Esophagus muscularis mucosa (tissue), 4 donors: ENCODE data around the gene RAB8A. TPM values are rescaled to one million over a fixed set of nuclear protein-coding genes. Genes with fewer than 3 reads are reported as not detected.

Source experiments
- DNase-seq: peaks from one replicate; pipeline ENCODE4 v3.0.0-alpha.2; 2017; ENCODE audit errors: extremely low spot score
- H3K27ac ChIP-seq, 4 donors: fragments of 200-600 bp; sonication (generic); replicated peaks in 1 of 4; 1 replicate in 3 of 4; 2 replicates in 1 of 4; pipeline ENCODE4 v1.5.1; 2016 to 2019; ENCODE audit warnings: mild to moderate bottlenecking in 1 of 4
- H3K27me3 ChIP-seq, 4 donors: fragments of 200-600 bp; sonication (generic); one replicate each; pipeline versions ENCODE4 v1.5.1 to v1.6.0; 2016 to 2019
- H3K36me3 ChIP-seq, 4 donors: fragments of 200-600 bp; sonication (generic); one replicate each; pipeline ENCODE4 v1.5.1; 2016 to 2019
- H3K4me1 ChIP-seq, 4 donors: fragments of 200-600 bp; sonication (generic); one replicate each; pipeline ENCODE4 v1.5.1; 2016 to 2019
- H3K4me3 ChIP-seq, 4 donors: fragments of 200-600 bp; sonication (generic); 1 replicate in 2 of 4; 2 replicates in 2 of 4; pipeline ENCODE4 v1.5.1; 2016 to 2019; ENCODE audit warnings: mild to moderate bottlenecking in 4 of 4, moderate library complexity in 1 of 4
- H3K9me3 ChIP-seq, 4 donors: fragments of 200-600 bp; sonication (generic); 1 replicate in 3 of 4; 2 replicates in 1 of 4; pipeline ENCODE4 v1.5.1; 2016 to 2019
- EP300 ChIP-seq: sonication (generic); formaldehyde crosslinking; IDR thresholded peaks from one replicate; pipeline ENCODE4 v1.6.1; 2017; ENCODE audit warnings: antibody characterized with exemption
- POLR2A ChIP-seq: fragments of 450-650 bp; IDR thresholded peaks from one replicate; pipeline ENCODE4 v1.6.1; 2017; ENCODE audit warnings: antibody characterized with exemption, moderate library complexity, mild to moderate bottlenecking, low read depth
- POLR2AphosphoS5 ChIP-seq, 2 donors: sonication (generic); formaldehyde crosslinking; IDR thresholded peaks; one replicate each; pipeline ENCODE4 v1.6.1; 2017; ENCODE audit warnings: antibody characterized with exemption in 2 of 2
- WGBS: methylation state at CpG from one replicate; pipeline ENCODE4 v1.1.5; 2018; 5-methylcytosine and 5-hydroxymethylcytosine counted together
- intact Hi-C: fragments of 100-400 bp; cut with DNase I; formaldehyde crosslinking; loops from one replicate; pipeline ENCODE4 v1.15.1; 2023
- total RNA-seq, 4 donors: library from RNA; depleted of rRNA; stranded (reverse); fragments of >200 nt; gene quantifications; one replicate each; pipeline versions ENCODE4 v1.1.0 to v1.2.1, GENCODE V29; 2016
- TF ChIP-seq, protein P1 (sequence below), 3 experiments: fragments of 200-600 bp in 2 of 3; fragments of 450-650 bp in 1 of 3; sonication (generic) in 2 of 3; IDR thresholded peaks; one replicate each; pipeline ENCODE4 v1.5.1; 2017 to 2019; ENCODE audit warnings: antibody characterized with exemption in 3 of 3, mild to moderate bottlenecking in 2 of 3, moderate library complexity in 1 of 3

RAB8A gene
- total RNA-seq, 4 donors from 2014 or later: 37.9 to 56.4 (median 42.9) TPM

DNA sequence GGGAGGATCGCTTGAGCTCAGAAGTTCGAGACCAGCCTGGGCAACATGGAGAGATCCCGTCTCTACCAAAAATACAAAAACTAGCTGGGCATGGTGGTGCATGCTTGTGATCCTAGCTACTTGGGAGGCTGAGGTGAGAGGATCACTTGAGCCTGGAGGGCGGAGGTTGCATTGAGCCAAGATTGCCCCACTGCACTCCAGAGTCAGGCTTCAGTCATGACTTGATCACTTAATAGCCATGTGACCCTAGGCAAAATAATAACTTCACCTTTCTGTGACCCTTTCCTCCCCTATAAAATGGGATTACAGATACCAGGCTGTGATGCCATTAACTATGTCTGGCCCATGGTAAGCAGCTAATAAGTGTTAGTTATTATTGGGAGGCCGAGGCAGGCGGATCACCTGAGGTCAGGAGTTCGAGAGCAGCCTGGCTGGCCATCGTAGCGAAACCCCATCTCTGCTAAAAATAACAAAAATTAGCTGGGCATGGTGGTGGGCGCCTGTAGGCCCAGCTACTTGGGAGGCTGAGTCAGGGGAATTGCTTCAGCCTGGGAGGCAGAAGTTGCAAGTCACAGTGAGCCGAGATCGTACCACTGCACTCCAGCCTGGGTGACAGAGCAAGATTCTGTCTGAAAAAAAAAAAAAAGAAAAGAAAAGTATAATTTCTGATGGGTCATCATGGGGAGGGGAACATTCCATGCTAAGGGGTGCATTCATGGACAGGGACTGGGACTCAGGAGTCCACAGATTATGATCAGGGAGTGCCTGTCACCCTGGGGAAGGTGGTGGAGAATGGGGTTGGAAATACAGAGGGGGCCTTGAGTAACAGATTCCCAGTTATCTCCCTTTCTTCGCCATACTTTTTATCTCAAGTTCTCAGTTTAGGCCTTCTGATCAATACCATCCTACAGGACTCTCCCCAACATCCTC is 19.9 kb upstream of the RAB8A start:
- peaks cover 14 to 88% (median 83%) of the 10 kb centered on the region in 4 donors for H3K4me1 ChIP-seq

DNA sequence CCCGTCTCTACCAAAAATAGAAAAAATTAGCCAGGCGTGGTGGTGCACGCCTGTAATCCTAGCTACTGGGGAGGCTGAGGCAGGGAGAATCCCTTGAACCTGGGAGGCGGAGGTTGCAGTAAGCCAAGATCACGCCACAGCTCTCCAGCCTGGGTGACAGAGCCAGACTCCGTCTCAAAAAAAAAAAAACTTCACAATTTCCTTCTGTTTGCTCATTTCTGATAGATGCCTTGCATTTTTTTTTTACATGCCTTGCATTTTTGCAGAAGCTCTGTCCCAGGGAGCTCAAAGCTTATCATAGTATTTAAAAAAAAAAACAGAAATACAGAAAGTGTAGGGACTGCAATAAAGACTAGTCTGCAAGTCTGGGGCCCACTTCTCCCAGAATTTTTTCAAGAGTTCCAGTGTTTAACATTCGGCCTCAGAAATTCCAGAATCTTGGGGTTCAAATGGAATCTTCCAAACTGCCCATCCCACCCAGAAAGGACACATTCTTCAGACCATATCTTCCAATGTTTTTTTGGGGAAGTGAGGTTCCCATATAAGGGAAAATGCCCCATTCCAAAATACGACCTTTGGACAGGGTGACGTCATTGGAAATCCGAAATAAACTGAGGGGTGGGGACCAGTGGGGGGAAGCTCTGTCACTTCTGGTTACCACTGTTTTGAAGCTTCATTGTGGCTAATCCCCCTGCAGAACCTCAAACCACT is 17.2 kb upstream of the RAB8A start:
- DNase-seq: no peak
- Histone ChIP-seq H3K36me3 (peaks cover 80 to 100% (median 99%) of the 10 kb centered on the region in 4 donors), H3K4me1 (peaks cover 0 to 73% (median 69%) of the 10 kb centered on the region in 4 donors), H3K4me3 (no peak overlapping the region), H3K27me3 (no peaks in the 10 kb centered on the region), H3K9me3 (no peaks in the 10 kb centered on the region), H3K27ac (peak overlapping the region; percentile 64 to 100 (median 98))
- intact Hi-C loops: no loop called here
- TF ChIP-seq, protein P1, sequence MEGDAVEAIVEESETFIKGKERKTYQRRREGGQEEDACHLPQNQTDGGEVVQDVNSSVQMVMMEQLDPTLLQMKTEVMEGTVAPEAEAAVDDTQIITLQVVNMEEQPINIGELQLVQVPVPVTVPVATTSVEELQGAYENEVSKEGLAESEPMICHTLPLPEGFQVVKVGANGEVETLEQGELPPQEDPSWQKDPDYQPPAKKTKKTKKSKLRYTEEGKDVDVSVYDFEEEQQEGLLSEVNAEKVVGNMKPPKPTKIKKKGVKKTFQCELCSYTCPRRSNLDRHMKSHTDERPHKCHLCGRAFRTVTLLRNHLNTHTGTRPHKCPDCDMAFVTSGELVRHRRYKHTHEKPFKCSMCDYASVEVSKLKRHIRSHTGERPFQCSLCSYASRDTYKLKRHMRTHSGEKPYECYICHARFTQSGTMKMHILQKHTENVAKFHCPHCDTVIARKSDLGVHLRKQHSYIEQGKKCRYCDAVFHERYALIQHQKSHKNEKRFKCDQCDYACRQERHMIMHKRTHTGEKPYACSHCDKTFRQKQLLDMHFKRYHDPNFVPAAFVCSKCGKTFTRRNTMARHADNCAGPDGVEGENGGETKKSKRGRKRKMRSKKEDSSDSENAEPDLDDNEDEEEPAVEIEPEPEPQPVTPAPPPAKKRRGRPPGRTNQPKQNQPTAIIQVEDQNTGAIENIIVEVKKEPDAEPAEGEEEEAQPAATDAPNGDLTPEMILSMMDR (IDR thresholded peaks at IDR 0.05): no peak
- TF ChIP-seq EP300: no peak
- no peak for TF ChIP-seq POLR2A
- no peak for TF ChIP-seq POLR2AphosphoS5 (IDR thresholded peaks at IDR 0.05)
- 65% methylated on average over 10 of the region's 10 CpGs for WGBS

More for the DNA sequence above, 19.9 kb upstream of the RAB8A start:
- peak overlapping the region; percentile 97 to 100 (median 100) for H3K27ac ChIP-seq
- H3K4me3 ChIP-seq: no peak overlapping the region
- no peak for TF ChIP-seq POLR2A
- TF ChIP-seq, protein P1 (IDR thresholded peaks at IDR 0.05): no peak
- TF ChIP-seq POLR2AphosphoS5 (IDR thresholded peaks at IDR 0.05): peak in 1 of 2 donors; percentile 25
- TF ChIP-seq EP300: no peak
- intact Hi-C loops: no loop called here
- no peaks in the 10 kb centered on the region for H3K27me3 ChIP-seq
- 89% methylated on average over 13 of the region's 13 CpGs for WGBS
- DNase-seq: no peak
- H3K36me3 ChIP-seq: peaks cover 90 to 100% (median 99%) of the 10 kb centered on the region in 4 donors
- no peaks in the 10 kb centered on the region for H3K9me3 ChIP-seq

DNA sequence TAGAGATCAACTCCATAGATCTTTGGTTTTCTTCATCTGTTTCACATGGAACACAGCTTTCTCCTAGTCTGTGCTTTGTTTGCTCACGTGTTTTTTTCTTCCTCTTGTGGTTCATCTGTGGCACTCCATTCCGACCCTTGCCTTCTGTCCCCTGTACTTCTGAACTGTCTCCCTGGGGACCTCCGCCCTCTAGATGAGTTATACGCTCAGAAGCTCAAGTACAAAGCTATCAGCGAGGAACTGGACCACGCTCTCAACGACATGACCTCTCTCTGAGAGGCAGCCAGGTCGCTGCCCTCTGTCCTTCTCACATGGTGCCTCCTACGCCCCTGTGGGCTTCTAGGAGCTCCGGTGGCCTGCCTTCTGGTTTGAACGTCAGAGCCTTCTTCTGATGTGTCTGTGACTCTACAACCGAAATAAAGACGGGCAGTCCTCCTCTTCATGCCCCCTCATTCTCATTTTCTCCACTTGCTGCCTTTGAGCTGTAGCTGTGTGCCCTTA is 16.6 kb upstream of the RAB8A start:
- peaks cover 80 to 100% (median 99%) of the 10 kb centered on the region in 4 donors for H3K36me3 ChIP-seq
- no peak for DNase-seq
- 66% methylated on average over 13 of the region's 13 CpGs for WGBS
- peaks cover 0 to 67% (median 63%) of the 10 kb centered on the region in 4 donors for H3K4me1 ChIP-seq
- intact Hi-C loops: no loop called here
- H3K27me3 ChIP-seq: no peaks in the 10 kb centered on the region
- TF ChIP-seq, protein P1 (IDR thresholded peaks at IDR 0.05): no peak
- TF ChIP-seq POLR2A (no peak), POLR2AphosphoS5 (IDR thresholded peaks at IDR 0.05) (peak; percentile 6 to 40), EP300 (no peak)
- no peaks in the 10 kb centered on the region for H3K9me3 ChIP-seq
- H3K27ac ChIP-seq: peak overlapping the region; percentile 64 to 100 (median 98)
- H3K4me3 ChIP-seq: no peak overlapping the region

DNA sequence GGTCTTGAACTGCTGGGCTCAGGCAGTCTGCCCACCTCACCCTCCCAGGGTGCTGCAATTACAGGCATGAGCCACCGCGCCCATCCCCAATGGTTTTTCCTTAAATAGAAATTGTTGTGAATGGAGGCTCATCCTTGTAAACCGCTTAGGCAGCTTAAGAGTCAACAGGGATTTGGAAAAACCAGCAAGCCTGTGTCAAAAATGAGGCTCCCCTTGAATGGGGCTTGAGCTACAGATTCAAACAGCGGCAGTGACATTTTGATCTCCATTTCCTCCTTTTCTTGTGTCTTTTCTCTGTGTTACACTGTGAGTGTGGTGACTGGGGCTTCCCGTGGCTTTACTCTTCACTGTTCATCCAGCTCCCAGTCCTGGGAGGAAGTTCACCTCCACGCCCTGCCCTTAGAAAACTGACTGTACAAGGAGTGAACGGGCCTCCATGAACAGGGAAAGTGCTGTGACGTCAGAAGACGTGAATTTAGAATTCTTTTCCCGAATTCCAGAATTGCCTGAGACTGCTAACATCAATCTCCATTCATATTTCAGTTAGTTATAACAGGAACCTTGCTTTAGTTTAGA is 15.3 kb upstream of the RAB8A start:
- Histone ChIP-seq H3K4me3 (no peak overlapping the region), H3K27me3 (no peaks in the 10 kb centered on the region), H3K36me3 (peaks cover 80 to 100% (median 99%) of the 10 kb centered on the region in 4 donors), H3K27ac (peak overlapping the region; percentile 64 to 100 (median 98)), H3K4me1 (peaks cover 0 to 62% (median 58%) of the 10 kb centered on the region in 4 donors), H3K9me3 (no peaks in the 10 kb centered on the region)
- 53% methylated on average over 10 of the region's 10 CpGs for WGBS
- intact Hi-C loops: no loop called here
- TF ChIP-seq EP300: no peak
- TF ChIP-seq, protein P1 (IDR thresholded peaks at IDR 0.05): no peak
- peak in 1 of 2 donors; percentile 42 for TF ChIP-seq POLR2AphosphoS5 (IDR thresholded peaks at IDR 0.05)
- no peak for TF ChIP-seq POLR2A
- no peak for DNase-seq
